Anterior cingulate cortex (tissue), 58 donors: ENCODE results near the gene SIL1.
A peak's percentile ranks its signal among the peaks of the same experiment; 100 is the strongest.

Experiments used
- DNase-seq, 58 donors: peaks; one replicate each; lab custom pipeline; 2025; lab: John Stamatoyannopoulos, UW

SIL1 gene

DNA sequence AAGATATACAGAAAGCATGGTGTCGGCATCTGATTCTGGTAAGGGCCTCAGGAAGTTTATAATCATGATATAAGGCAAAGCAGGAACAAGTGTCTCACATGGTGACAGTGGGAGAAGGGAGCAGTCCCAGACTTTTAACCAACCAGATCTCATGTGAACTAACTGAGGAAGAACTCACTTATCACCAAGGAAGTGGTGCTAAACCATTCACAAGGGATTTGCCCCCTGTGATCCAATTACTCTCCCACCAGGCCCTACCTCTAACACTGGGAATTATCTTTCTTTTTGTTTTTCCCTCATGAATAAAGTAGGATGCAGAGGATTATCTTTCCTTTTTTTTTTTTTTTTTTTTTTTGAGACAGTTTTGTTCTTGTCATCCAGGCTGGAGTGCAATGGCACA, 199.6 kb downstream of the SIL1 start:
- no peak for DNase-seq

DNA sequence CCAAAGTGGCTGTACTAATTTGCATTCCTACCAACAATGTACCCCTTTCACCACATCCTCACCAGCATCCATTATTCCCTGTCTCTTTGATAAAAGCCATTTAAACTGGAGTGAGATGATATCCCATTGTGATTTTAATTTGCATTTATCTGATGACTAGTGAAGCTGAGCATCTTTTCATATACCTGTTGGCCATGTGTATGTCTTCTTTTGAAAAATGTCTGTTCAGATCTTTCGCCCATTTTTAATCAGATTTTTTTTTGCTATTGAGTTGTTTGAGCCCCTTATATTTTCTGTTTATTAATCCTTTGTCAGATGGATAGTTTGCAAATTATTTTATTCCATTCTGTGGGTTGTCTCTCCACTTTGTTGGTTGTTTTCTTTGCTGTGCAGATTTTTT, 202.0 kb downstream of the SIL1 start:
- no peak for DNase-seq

DNA sequence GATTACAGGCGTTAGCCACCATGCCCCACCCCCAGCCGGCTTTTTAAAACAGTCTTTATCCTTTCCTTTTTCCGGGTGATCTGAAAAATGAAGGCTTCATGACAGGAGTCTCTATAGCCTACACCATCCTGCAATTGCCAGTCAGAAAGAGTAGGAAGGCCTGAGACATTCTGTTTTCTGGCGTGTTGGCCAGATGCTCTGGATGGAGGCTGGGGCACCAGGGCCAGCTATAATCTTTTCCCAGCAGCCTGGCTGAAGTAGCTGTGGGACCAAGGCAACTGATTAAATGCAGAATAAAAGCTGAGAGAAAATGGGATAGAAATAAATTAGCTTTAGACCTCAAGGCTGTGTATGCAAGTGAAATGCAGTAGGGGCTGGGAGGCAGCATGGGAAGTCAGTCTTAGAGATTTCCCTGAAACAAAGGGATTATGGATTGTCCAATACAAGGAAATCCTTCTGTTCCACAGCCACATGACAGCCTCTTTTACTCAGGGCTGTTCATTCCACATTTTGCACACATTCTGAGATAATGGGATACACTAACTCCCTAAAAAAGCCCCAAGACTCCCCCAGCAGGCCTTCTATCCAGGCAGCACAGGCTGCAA, 207.1 kb downstream of the SIL1 start:
- DNase-seq, result peak in 2 of 58 donors; percentile 28 to 39

DNA sequence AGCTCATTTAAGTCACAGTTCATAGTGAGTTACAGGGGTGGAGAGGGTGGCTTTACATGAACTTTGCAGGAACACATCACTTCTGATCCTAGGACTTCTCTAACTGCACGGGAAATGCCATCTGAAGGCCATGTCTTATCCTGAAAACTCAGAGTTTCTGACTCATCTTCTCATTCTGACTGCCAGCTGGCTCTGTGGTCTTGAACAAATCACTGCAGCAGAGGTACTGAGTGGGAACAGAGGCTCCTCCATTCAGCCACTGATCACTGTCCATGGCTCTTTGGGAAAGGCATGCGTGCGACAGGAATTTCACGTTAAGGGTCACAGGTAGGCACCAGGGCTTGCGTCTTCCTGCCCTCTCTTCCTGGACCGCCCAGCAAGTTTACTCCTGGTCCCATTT, 208.4 kb downstream of the SIL1 start:
- DNase-seq, result peak in 1 of 58 donors; percentile 15

DNA sequence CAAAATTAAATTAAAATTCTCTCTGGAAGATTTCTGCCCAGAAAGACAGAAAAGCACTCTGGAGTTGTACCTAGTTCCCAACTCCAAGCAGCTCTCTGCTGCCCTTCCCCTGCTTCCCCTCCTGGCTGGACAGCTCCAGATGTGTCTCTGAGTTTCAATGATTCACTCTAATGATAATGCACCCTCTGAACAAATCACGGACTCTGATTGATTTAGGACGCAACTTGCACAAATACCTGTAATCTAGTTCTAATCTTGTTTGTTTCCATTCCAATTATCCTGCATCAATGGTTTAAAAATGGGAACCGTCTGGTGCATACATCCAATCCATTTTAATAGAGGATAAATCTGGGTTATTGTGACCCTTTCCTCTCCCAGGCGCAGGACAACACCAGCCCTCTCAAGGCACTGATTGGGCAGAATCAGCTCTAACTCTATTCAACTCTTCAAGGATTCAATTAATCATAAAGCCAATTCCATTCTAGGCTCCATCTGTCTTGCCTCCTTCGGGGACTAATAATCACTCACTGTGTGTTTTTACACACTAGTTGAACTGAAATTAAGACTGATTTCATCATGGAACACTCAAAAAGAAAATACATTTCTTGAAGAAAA, 211.9 kb downstream of the SIL1 start:
- no peak for DNase-seq

DNA sequence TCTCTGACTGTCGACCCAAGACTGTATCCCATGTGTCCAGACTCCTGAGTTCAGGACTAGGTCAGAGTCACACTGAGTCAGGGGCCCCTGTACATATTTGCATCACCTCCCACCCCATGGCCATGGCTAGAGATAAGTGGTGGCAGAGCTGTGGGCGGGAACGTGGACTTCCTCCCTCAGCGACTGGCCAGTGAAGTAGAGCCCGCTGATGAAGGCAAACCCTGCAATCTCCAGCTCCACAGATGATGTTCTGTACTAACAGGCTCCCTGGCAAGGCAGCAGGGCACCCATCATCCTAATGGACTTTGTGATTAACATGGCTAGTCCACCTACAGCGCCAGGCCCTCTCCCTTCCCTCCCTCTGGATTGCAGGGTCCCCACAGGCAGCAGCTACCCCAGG, 212.5 kb downstream of the SIL1 start:
- DNase-seq, result no peak

DNA sequence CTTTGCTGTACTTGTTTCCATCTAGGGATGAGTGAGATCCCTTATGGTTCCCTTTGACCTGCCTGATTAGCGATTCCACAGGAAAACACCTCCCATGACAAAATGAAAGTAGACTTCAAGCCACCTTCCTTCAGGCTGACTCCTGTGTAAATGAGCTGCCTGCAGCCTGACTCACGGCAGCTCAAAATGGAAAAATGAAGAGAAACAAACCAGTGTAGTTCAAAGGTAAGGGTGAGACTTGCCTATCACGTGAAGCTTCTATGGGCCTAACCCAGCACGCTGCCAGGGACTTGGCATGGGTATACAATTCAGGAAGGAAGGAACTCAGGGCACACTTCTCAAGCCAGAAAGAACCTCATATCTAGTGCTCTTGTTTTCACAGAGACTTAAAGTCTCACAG, 212.9 kb downstream of the SIL1 start:
- no peak for DNase-seq

DNA sequence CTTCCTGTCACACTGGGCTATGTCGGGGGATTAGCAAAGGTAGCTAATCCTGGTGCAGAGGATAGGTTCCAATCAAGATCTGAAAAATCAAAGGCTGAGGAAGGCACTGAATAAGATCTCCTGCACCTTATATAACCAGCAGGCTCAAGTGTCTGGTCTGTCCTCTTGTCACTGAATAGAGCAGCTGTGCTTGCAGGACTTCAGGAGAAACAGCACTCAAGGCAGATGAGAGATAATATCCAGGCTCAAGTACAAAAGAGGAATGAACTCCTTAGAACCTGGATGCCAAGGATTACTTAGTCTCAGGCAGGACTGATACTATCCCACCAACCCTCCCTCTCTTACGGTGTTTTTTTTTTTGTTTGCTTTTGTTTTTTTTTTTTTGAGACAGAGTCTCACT, 214.2 kb downstream of the SIL1 start:
- no peak for DNase-seq

DNA sequence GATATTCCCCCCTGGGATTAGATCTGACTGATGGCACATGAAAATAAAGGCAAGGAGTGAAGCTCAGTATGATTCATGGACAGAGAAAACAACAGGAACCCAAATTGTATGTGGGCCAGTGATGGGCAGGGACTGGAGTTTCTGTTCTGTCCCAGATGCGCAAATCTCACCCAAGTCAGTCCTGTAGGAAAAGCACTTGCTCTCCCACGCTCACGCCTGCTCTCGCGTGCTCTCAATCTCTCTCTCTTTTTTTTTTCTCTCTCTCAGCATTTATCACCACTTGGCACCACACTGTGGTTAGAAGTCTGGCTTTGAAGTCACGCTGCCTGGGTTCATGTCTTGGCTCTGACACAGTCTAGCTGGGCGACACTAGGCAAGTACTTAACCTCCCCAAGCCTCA, 216.6 kb downstream of the SIL1 start:
- peak in 8 of 58 donors; percentile 20 to 54 (median 34) for DNase-seq

DNA sequence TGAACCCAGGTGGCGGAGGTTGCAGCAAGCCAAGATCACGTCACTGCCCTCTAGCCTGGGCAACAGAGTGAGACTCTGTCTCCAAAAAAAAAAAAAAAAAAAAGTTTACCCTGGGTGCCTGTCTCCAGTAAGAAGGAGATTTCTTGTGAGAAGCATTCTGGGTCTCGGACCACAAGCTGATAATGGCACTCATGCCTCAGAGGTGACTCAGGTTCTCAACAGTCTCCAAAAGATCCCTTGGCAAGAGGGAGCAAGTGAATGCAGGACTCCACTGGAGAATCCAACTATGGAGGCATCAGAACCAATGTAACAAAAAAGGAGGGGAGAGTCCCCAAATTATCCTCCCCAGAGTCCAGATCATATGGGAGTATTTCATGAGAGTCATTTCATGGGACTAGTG, 217.0 kb downstream of the SIL1 start:
- no peak for DNase-seq

DNA sequence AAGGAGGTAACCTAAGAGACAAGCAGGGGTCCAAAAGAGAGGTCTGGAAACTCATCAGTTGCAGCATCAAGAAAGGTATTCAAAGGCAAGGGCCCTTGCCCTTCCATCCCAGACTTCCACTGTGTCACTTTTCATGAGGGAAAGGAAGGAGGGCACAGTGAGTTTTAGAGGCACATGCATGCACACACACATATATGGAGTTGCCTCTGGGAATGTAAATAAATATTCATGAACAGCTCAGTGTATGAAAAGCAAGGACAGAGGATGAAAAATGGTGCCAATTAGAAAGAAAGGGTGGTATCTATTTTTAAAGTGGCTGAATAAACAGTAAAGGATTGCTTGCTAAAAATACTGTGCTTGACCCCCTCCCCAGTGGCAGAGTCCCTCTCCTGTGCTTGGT, 217.7 kb downstream of the SIL1 start:
- no peak for DNase-seq

DNA sequence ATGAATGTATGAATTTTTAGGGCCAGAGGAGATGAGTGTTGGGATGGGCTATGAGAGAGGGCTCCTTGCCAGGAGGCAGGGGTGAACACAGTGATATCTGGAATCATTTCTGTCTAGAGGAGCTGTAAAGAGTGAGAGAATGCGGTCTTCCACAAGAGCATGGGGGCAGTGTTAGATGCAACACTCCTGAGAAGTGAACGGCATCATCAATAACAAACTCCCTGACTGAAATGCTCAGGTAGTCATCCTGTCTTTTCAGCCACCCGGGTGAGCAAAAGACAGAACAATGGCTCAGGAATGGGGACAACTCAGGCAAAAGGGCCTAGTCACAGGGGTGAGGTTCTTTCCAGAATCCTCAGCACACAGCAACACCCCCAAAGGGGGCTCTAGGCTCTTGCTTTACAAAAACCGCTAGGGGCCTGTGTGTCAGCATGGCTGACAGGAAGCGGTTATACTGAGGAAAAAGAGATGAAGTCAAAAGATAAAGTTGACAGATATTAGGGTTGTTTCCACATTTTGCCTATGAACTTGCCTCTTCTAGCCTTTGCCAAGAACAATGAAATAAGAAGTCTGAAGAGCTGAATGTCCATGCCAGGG, 218.4 kb downstream of the SIL1 start:
- no peak for DNase-seq

DNA sequence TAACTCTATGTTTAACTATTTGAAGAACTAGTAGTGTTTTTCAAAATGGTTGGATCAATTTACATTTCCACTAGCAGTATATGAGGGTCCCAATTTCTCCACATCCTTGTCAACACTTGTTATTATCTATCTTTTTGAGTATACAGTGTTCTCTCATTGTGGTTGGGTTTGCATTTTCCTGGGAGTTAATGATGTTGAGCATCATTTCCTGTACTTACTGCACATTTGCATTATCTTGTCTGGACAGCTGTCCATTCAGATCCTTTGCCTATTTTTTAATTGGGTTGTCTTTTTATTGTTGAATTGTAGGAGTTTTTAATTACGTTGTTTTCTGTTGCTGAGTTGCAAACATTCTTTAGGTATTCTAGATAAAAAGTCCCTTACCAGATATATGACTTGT, 219.6 kb downstream of the SIL1 start:
- DNase-seq, result no peak

DNA sequence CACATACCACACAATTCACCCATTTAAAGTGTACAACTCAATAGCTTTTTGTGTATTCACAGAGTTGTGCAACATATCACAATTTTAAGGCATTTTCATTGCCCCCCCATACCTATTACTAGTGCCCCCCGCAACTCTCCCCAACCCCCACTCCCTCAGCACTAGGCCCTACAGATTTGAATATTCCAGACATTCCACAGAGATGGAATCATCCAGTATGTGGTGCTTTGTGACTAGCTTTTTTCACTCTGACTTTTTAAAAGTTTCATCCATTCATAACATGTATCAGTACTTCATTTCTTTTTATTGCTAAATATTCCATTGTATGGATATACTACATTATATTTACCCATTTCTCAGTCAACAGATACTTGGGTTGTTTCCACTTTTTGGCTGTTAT, 220.1 kb downstream of the SIL1 start:
- no peak for DNase-seq

DNA sequence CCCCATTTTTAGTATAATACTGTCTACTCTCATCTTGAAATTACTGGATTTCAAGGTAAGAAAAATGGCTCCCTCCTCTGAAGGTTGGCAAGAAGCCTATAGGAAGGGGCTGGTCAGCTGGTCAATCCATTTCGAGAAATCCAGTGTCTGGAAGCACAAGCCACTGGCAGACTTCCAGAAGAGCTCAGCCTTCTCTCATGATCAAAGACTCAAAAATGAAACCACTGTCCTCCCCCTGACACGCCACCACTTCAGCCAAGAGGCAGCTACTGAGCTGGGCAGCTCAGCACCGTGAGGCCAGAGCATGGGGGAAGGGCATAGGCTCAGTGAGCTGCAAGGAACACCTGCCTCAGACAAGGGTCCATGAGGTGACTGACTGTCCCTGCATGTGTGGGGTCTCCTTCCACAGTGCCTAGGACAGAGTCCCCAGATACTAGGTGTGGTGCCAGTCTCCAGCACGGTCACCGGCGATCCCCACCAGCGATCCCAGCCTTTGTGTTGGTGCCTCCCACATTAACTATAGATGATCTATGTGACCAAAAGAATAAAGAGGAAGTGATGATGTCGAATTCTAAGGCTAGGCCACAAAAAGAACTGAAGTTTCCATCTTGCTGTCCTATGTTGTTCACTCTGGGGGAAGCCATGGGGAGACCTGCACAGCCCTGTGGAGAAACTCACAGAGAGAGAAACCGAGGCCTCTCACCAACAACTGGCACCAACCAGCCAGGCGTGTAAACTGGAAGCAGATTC, 222.9 kb downstream of the SIL1 start:
- DNase-seq, result peak in 15 of 58 donors; percentile 21 to 83 (median 38)

DNA sequence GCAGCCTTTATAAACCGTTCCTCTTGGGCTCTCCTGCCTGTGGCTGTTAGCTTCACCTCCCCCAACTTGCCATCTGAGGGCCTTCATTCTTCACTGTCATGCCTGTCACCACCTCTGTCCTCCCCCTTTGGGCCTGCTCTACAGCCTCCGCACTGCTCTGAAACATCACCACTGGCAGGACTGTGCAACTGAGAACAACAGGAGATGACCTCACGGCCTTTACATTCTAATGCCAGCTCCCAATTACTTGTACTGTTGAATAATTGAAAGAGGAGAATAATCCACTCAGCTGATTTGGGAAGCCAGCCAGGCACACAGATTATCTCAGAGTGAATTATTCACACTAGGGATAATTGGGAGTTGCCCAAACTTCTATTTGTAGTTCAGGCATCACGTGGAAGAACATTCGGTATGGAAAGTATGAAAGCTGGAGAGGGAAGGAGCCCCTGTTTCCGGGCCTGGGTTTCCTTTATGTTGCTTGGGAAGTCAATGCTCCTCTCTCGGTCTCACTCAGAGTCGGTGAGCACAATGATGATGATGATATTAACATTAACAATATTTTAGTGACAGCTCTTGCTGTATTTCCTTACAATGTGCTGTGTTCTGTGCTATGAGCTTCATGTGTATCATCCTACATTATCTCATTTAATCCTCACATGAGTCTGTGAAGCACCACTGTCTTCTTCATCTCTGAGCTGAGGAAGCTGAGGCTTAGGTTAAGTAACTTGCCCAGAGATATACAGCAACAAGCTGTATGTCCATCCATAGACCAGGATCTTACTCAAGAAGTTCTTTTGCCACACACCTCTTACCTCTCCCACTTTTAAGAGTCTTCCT, 223.7 kb downstream of the SIL1 start:
- peak in 36 of 58 donors; percentile 28 to 85 (median 57) for DNase-seq

DNA sequence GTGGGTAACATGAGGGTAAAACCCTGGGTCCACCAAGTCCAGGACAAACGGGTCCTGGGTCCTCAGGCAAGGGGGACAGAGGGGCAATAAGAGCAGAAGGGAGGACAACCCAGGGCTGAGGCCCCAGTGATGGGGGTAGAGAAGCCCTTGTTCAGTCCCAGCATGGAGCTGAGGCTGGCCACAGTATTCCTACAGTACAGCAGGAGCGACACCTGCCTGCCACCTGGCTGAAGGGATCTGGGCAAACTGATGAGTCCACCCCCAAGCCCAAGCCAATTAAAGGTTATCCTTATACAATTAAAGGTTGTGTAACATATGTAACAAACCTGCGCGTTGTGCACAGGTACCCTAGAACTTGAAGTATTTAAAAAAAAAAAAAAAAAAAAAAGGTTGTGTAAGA, 225.3 kb downstream of the SIL1 start:
- DNase-seq, result no peak

DNA sequence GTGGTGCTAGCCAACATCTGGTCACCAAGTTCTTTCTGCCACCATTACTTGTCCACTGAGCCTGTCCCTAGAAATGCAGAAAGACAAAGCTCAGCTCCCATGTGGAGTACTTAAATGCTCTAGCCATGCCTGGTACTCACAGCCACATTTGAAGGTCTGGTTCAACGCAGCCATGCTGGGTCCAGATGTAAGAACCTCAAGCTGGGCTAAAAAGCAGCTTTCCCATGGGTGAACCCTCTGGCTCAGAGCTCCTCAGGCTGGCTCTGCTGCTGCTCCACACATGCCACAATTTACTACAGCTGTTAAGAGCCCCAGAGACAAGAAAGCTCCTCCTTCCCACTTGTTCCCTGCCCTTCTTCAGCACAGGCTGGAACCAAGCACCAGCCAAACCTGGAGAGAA, 225.9 kb downstream of the SIL1 start:
- DNase-seq, result no peak

DNA sequence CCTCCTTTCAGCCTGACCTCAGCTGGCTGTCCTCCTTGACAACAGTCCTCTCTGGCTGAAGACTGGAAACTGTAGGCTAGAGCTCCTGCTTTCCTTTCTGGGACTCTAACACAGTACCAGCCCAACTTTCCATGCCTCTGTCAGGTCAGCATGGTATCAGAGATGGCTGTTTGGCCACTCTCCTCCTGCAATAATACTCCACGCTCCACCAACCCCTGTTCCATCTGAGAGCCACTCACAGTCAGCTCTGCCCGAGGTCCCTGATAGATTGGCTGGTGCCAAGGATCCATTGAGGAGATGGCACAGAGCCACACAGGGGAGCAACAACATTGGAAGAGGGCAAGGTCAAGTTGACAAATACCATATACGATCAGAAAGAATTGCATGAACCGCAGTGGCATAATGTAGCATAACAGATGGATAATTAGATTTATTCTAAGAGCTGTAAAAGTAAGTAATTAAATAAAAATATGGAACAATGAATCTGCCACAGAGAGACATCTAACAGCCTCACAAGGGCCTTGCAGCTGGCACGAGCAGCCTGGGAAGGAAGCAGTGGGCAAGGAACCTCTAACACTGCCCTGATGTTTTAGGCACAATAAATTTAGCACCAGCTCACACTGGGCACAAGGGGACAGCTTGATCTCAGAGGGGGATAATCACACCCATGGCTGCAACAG, 228.7 kb downstream of the SIL1 start:
- no peak for DNase-seq

DNA sequence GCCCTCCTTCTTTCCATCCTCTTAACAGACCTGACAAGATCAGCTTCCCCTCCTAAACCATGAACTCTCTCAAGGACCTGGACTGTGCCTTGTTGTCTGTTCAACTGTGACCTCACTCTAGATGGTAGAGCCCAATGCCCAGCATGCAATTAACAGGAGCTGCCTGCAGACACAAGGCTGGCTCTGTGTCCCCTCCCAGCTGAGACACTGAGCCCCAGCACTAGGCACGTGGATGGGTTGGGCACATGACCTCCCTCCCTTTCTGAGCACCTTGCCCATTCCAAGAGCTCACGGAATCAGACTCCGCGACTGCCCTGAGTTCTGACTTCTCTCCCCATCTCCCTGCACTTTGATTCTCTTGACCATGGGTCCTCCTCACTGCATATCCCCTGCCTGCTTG, 229.6 kb downstream of the SIL1 start:
- DNase-seq, result peak in 11 of 58 donors; percentile 17 to 70 (median 54)
